Amygdala (tissue), 56 donors: ENCODE data around the gene CLC.
"Not testable (repeated sequence)": the region's sequence is repeated elsewhere in the genome, so short reads cannot be mapped to it uniquely, and the experiment has no call there.

ENCODE experiments used
- DNase-seq, 56 donors: peaks; one replicate each; lab custom pipeline; 2025; lab: John Stamatoyannopoulos, UW

Gene CLC

GRCh38 chr19:39731685-39732084, 6.1 kb downstream of the CLC start:
- DNase-seq: no peak

- no peak for DNase-seq
Observed at GRCh38 chr19:39729594-39729993, 8.2 kb downstream of the CLC start.

DNA sequence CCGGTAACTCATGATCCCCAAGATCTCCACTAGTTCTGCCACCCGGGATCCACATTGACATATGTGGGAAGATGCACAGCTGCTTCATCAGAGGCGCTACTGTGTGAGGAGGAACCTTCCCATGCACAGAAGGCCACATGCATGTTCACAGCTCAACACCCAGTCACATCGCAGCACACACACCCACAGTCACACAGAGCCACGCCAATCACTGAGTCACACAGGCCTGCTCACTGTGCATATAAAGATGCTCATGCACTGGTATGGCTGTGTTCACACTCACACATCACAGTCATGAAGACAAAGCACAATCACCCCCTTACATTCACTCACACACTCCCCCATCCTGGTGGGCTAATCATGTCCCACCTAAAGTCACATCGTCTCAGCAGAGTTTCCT, 9.8 kb downstream of the CLC start:
- no peak for DNase-seq

DNA sequence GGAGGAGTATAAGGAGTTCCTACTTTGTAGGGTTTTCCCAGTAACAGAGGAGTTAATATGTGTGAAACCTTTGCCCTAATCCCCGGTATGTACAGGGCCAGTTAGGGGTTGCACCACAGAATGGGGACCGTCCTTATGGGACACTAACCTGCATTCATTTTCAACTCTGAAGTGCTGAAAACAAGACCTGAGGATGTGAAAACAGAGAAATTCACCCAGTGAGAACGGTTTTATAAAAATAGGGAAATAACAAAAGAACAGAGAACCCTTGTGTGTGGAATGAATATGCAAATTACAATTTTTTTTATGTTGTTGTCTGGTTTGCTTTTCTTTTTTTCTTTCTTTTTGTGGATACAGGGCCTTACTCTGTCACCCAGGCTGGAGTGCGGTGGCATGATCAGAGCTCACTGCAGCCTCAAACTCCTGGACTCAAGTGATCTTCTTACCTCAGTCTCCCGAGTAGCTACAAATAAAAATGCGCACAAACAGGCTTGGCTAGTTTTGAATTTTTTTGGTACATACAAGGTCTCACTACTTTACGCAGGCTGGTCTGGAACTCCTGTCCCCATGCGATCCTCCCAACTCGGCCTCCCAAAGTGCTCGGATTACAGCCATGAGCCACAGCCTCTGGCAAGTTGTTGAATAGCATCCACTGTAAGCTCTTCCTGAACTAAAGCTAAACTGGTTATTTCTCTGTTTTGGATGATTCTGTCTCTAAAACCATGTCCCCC, 10.6 kb downstream of the CLC start:
- no peak for DNase-seq

GRCh38 chr19:39725995-39726394, 11.8 kb downstream of the CLC start:
- DNase-seq: no peak

DNA sequence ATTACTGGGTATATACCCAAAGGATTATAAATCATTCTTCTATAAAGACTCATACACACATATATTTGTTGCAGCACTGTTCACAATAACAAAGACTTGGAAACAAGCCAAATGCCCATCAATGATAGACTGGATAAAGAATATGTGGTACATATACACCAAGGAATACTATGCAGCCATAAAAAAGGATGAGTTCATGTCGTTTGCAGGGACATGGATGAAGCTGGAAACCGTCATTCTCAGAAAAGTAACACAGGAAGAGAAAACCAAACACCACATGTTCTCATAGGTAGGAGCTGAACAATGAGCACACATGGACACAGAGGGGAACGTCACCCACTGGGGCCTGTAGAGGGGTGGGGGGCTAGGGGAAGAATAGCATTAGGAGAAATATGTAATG, 17.7 kb downstream of the CLC start:
- not testable (repeated sequence) for DNase-seq

- DNase-seq: no peak
Observed at GRCh38 chr19:39710333-39710890, 27.4 kb downstream of the CLC start.

DNA sequence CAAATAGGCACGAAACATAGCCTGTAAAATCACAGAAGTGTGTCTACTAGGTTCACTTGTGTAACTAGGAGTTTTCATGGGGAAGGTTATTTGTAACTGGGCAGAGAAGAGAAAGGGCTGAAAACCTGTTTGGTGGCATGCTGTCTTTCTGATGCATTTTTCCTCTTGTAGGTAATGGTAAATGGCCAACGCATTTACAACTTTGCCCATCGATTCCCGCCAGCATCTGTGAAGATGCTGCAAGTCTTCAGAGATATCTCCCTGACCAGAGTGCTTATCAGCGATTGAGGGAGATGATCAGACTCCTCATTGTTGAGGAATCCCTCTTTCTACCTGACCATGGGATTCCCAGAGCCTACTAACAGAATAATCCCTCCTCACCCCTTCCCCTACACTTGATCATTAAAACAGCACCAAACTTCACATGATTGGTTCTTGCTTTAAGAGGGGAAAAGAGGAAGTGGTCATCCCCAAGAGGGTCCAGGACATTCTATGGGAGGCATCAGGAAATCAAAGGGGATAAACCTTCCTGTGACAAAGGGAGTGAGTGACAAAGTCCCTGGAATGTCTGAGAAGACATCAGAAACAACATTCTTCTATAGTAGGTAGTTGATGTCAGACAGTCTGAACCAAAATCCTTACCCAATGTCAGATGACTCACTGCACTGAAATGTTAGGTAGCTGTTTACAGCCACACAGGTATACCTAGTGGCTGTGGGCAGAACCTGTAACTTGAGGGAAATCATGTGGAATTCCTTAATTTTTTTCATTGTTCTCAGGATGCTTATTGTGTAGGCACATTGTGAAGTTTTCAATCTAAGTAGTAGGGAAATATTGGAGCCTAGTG, 28.6 kb downstream of the CLC start:
- DNase-seq: no peak

DNA sequence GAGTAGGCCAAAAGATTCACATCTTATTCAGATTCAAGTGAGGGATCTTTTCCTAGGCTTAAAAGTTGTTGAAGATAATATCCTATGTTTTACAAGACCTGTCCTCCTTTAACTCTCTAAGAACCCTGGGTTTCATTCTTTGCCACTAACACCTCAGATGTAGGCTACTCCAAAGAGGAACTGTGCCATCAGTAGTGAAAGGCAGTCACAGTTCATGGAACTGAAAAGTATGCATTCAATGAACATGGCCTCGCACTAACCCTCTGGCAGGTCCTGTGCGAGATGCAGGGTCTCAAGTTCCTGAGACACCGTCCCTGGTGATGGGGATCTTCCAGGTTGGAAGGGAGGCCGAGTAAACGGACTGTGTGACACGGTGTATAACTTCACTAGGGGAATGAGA, 29.2 kb downstream of the CLC start:
- DNase-seq: no peak

GRCh38 chr19:39705578-39706188, 32.1 kb downstream of the CLC start:
- DNase-seq: no peak

DNA sequence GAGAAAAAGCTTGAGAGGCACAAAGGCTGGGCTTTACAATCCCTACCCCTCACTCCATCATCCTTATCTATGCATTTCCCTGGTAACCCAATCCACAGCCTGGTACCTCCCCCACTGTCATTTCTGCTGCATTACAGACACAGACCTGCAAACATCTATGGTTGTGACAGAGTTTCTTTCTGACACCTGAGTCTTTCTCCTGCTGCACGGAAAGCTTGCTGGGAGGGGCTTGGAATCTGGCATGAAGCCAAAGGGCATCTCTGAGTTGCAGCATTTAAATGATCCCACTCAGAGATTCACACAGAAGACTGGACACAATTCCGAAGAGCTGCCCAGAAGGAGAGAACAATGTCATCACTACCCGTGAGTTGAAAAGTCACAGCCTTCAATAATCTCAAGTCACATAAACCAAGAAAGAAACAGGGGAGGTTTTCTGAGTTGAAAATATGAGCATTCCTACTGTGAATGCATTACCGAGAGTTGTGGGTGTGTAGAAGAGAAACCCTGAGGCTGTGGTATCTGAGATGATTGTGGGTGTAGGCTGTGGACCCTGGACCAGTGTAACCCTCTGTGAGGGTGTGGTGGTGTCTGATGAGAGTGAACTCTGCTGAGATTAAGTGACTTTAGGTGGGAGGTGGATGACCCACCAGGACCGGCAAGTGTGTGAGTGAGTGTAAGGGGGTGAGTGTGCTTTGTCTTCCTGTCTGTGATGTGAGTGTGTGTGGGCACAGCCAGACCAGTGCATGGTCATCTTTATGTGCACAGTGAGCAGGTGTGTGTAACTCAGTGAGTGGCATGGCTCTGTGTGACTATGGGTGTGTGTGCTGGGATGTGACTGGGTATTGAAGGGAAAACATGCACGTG, 33.4 kb downstream of the CLC start, which contains the start of gene LGALS14:
LGALS14 (plus strand) TSS at position 301 of the 864 bp plus-strand sequence; CDS start at position 349, 48 bp downstream.
- DNase-seq: no peak

DNA sequence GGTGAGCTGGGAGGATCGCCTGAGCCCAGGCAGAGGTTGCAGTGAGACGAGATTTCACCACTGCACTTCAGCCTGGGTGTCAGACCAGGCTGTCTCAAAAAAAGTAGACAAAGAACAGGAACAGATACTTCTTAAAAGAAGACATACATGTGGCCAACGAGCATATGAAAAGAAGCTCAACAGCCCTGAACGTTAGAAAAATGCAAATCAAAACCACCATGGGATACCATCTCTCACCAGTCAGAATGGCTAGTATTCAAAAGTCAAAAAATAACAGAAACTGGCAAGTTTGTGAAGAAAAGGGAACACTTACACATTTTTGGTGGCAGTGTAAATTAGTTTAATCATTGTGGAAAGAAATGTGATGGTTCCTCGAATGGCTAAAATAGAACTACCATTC, 36.5 kb downstream of the CLC start:
- no peak for DNase-seq

GRCh38 chr19:39698535-39698934, 39.3 kb downstream of the CLC start:
- no peak for DNase-seq

- DNase-seq: no peak
Observed at GRCh38 chr19:39696387-39696786, 41.4 kb downstream of the CLC start.

- DNase-seq: no peak
Observed at GRCh38 chr19:39695759-39696158, 42.1 kb downstream of the CLC start.

GRCh38 chr19:39692822-39693221, 45.0 kb downstream of the CLC start:
- no peak for DNase-seq

DNA sequence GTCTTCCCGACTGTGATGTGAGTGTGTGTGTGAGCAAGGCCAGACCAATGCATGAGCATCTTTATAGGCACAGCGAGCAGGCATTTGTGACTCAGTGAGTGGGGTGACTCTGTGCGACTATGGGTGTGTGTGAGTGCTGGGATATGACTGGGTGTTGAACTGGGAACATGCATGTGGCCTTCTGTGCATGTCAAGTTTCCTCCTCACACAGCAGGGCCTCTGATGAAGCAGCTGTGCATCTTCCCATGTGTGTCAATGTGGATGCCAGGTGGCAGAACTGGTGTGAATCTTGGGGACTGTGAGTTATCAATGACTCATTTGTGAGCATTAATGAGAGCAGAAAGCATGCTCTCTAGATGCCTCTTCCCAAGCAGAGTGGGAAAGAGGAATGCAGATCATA, 45.7 kb downstream of the CLC start:
- DNase-seq: no peak

- DNase-seq: not testable (repeated sequence)
Observed at GRCh38 chr19:39688637-39689036, 49.2 kb downstream of the CLC start.

- no peak for DNase-seq
Observed at GRCh38 chr19:39686739-39687138, 51.1 kb downstream of the CLC start.

DNA sequence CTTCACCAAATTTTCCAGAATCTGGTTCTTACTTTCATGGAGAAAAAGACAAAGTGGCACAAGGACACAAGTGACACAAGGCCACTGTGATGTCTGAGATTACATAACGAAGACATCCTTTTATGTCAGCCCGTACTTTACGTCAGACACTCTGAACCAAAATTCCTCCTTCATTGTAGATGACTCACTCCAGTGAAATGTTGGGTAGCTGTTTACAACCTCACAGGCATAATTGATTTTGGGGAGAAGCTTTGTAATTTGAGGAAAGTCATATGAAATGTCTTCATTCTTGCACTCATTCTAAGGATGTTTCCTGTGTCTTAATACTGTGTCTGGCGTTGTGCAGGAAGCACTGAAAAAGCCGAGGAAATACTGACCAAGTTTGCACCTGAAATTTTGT, 53.6 kb downstream of the CLC start:
- DNase-seq: no peak
